NCI-H146 treated with DMSO at 0.1 percent for 48 hours (cell line): ENCODE measurements around the gene HDGF.

Source experiments
- DNase-seq: peaks from one replicate; lab custom pipeline; 2025; ENCODE audit not compliant: unreplicated experiment; lab: John Stamatoyannopoulos, UW

HDGF gene

GRCh38 chr1:156700736-156701531 lies 50.5 kb downstream of the HDGF start:
- no peak for DNase-seq

- no peak for DNase-seq
These were observed 52.5 kb downstream of the HDGF start for GRCh38 chr1:156698995-156699394.

DNA sequence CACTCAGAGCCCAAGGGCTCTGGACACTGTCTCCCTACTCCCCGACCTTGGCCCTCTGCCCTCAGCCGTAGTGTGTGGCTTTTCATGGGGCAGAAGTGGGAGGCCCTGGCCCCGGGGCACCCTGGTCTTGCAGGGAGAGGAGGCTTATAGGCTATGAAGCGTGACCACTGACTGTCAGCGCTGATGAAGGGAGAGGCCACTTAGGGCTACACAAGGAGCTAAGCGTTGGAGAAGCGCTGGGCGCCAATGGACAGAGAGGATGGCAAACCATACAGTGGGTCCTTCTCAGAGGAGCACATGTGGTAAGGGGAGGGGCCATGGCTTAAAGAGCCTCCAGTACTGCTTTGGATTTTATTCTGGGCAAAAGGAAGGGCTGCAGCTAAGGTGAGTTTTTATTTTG lies 54.0 kb downstream of the HDGF start:
- DNase-seq = no peak

- no peak for DNase-seq
These were observed 54.7 kb downstream of the HDGF start for GRCh38 chr1:156696755-156697154.

- DNase-seq = no peak
These were observed 56.8 kb downstream of the HDGF start for GRCh38 chr1:156694690-156694962.

- DNase-seq = no peak
These were observed 57.4 kb downstream of the HDGF start for GRCh38 chr1:156693848-156694689.

- DNase-seq = no peak
These were observed 58.3 kb downstream of the HDGF start for GRCh38 chr1:156692925-156693847.

DNA sequence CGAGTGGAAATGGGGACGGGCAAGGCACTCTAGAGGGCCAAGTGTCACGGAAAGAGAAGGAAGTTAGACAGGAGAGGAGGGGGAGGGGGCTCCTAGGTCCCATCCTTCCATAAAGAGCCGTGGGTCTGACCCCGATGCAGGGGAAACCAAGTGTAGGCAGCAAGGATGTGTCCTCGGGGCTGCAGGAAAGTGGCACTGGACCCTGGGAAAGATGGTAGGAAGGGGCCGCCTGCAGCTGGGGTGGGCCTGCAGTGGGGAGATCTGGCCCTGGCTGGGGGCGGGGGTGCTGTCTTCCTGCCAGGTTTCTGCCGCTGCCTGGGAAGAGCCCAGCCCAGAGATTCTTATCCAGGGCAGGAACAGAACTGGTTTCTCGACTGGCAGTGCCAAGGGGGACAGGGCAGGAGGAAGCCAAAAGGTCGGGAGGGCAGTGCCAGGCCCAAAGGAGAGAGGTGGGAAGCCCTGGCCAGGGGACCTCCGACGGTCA lies 59.0 kb downstream of the HDGF start:
- DNase-seq = no peak
